Mucosa of gallbladder (tissue), 1 donor: ENCODE results near the gene CSNK1G1. TPM values are rescaled to one million over a fixed set of nuclear protein-coding genes. Genes with fewer than 3 reads are reported as not detected.
"Not testable (repeated sequence)": the region's sequence is repeated elsewhere in the genome, so short reads cannot be mapped to it uniquely, and the experiment has no call there.

Experiments used
- DNase-seq: peaks from one replicate; pipeline ENCODE4 v3.0.0-alpha.2; 2020; ENCODE audit warnings: low spot score
- total RNA-seq: library from RNA; stranded (reverse); gene quantifications from one replicate; pipeline ENCODE4 v1.2.1, GENCODE V29; 2021
- donor health status: DM: no; HTN: no; CAD: no.

Gene CSNK1G1
- total RNA-seq, 1 donor from 2014 or later: 16.5 TPM

- DNase-seq: no peak
Measured at GRCh38 chr15:64245405-64245804, 110.6 kb downstream of the CSNK1G1 start.

- no peak for DNase-seq
Measured at GRCh38 chr15:64237677-64238076, 118.3 kb downstream of the CSNK1G1 start.

- no peak for DNase-seq
Measured at GRCh38 chr15:64236156-64236894, 119.6 kb downstream of the CSNK1G1 start.

GRCh38 chr15:64235552-64235951 lies 120.4 kb downstream of the CSNK1G1 start:
- DNase-seq: no peak

GRCh38 chr15:64233299-64233698 lies 122.7 kb downstream of the CSNK1G1 start:
- DNase-seq: no peak

- DNase-seq: no peak
Measured at GRCh38 chr15:64232400-64232799, 123.6 kb downstream of the CSNK1G1 start.

- DNase-seq: no peak
Measured at GRCh38 chr15:64229129-64229724, 126.7 kb downstream of the CSNK1G1 start.

- DNase-seq: no peak
Measured at GRCh38 chr15:64225804-64226203, 130.2 kb downstream of the CSNK1G1 start.

GRCh38 chr15:64224511-64224910 lies 131.5 kb downstream of the CSNK1G1 start:
- no peak for DNase-seq

- DNase-seq: no peak
Measured at GRCh38 chr15:64223882-64224281, 132.1 kb downstream of the CSNK1G1 start.

- DNase-seq: no peak
Measured at GRCh38 chr15:64222573-64223366, 133.2 kb downstream of the CSNK1G1 start.

GRCh38 chr15:64221911-64222310 lies 134.1 kb downstream of the CSNK1G1 start:
- DNase-seq: not testable (repeated sequence)

- not testable (repeated sequence) for DNase-seq
Measured at GRCh38 chr15:64217429-64217750, 138.6 kb downstream of the CSNK1G1 start.

- no peak for DNase-seq
Measured at GRCh38 chr15:64216730-64217428, 139.1 kb downstream of the CSNK1G1 start.

GRCh38 chr15:64216196-64216595 lies 139.8 kb downstream of the CSNK1G1 start:
- DNase-seq: no peak

- no peak for DNase-seq
Measured at GRCh38 chr15:64213646-64214045, 142.3 kb downstream of the CSNK1G1 start.

GRCh38 chr15:64211696-64212095 lies 144.3 kb downstream of the CSNK1G1 start:
- no peak for DNase-seq

GRCh38 chr15:64210371-64210770 lies 145.6 kb downstream of the CSNK1G1 start:
- no peak for DNase-seq

- DNase-seq: no peak
Measured at GRCh38 chr15:64209680-64210334, 146.2 kb downstream of the CSNK1G1 start.

- no peak for DNase-seq
Measured at GRCh38 chr15:64205202-64205601, 150.8 kb downstream of the CSNK1G1 start.

- no peak for DNase-seq
Measured at GRCh38 chr15:64197425-64197824, 158.5 kb downstream of the CSNK1G1 start.

GRCh38 chr15:64193971-64194370 lies 162.0 kb downstream of the CSNK1G1 start:
- no peak for DNase-seq
